HCEC 1CT (cell line): Measurements from ENCODE around the gene ST3GAL5.
"Not testable (repeated sequence)": the region's sequence is repeated elsewhere in the genome, so short reads cannot be mapped to it uniquely, and the experiment has no call there.

Experiments
- DNase-seq: peaks from one replicate; pipeline ENCODE4 v3.0.0-alpha.2; 2017

Gene ST3GAL5

DNA sequence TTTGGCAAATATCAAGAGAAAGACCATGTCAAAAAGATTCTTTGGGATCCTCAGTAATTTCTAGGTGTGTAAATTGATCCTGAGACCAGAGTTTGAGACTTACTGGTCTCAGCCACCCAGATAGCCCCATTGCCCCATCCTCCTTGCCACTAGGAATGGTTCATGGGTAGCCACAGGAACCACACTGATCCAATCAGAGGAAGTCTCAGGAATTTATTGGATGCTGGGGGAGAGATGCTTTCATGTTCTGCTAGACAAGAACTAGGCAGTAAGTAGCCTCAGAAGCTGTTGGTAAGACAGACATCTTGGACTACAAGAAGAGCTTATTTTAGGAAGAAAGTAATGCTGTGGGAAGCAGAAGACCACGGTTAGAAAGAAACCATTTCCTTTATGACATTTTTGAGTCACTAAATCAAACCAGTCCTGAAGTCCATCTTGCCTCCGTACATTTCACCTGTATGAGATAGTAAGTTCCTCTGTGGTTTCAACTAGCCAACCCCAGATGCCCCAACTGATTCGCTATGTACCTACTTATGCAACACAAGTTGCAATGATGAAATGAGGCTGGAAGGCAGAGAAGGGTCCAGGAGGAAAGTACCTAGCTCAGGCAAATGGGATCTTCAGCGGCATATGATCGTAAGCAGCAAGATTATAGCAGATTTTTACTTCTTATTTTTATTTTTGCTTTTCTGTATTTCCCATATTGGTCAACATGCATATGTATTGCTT lies 3.6 kb upstream of the ST3GAL5 start:
- DNase-seq: no peak

DNA sequence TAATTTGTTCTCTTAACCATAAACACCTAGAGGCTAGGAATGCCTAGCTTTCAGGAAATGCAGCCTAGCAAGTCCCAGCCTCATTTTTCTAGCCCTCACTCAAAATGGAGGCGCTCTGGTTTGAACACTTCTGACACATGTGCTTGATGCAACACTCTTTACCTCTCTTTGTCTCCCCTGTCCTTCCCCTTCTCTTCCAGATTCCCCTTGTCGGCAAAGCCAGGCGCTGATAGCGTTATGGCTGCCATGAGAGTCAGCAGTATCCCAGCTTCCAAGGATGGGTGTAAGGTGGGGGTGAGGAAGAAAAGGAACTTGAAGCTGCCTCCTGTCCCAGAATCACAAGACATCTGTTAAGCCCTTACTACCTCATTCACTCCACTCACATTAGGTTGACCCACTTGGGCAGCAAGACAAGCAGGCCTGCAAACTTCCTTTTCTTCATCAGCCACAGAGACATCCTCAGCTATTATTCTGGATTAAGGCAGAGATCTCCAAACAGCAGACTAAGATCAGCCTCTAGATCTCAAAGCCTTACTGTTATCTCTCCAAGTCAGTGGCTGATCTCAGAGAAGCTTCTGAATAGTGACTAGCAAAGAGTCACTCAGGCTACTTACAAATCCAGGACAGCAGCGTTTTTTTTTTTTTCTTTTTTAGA lies 1.9 kb upstream of the ST3GAL5 start:
- DNase-seq: no peak

DNA sequence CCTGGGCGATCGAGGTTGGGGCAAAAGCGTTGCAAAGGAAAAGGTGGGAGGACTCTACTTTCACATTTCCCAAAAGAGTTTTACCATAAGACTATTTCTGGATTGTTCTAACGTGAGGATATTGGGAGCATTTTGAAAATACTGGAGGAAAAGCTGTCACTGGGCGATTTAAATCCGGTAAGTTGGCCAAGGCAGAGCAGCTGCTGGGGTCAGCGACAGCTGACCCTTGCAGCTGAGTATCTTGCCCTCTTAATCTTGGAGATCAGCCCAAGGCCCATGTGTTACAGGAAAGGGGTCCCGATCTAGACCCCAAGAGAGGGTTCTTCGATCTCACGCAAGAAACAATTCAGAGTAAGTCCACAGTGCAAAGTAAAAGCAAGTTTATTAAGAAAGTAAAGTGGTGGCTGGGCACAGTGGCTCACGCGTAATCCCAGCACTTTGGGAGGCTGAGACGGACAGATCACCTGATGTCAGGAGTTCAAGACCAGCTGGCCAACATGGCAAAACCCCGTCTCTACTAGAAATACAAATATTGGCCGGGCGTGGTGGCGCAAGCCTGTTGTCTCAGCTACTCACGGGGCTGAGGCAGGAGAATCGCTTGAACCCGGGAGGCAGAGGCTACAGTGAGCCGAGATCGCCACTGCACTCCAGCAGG lies 964 bp upstream of the ST3GAL5 start:
- DNase-seq: no peak

DNA sequence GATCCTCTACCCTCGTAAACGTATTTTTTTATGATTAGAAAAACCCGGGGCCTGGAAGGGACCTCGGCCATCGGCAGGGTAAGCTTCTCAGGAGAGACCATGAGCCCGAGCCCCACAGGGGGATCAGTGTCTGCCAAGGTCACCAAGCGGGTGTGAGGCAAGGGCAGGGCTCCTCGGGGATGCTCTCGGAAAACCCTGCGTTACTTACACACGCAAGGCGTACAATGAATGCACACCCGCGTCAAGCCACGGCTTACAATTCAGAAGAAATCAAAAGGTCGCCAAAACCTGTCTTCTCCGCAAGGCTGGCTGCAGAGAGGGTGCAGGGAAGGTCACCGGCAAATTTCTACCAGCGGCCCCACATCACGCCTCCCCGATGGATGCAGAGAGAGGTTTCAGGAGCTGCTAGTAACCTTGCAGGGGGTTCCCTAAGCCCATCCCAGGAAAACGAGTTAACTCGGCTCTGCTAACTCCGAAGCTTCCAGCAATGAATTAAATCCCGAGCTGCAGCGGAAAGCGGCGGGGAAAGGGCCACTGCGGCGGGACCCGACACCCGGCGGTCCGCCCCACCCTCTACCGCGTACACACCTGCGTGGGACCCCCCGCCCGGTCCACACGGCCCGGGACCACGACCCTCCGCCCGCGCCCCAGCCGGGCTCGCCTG lies 638 bp downstream of the ST3GAL5 start:
- DNase-seq: peak; percentile 9

DNA sequence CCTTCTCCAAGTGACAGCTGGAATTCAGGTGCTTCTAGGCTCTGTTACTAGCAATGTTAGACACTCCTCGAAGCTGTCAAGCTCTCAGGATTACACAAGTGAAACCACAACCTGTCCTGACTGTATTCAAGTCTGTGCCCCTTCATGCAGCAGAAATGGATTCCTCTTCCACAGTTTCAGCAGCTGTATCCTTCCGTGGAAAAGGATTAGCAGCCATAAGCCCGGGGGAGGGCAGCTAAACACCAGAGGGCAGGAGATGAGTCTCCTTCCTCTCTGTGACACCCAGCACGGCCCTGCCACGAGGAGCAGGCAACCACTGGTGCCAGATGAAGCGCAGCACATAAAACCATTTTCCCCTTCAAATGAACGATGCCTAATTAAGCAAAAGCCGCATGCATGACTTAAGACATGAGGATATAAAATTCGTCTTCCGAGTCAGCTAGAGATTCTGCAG lies 1.2 kb downstream of the ST3GAL5 start:
- DNase-seq: peak; percentile 32

DNA sequence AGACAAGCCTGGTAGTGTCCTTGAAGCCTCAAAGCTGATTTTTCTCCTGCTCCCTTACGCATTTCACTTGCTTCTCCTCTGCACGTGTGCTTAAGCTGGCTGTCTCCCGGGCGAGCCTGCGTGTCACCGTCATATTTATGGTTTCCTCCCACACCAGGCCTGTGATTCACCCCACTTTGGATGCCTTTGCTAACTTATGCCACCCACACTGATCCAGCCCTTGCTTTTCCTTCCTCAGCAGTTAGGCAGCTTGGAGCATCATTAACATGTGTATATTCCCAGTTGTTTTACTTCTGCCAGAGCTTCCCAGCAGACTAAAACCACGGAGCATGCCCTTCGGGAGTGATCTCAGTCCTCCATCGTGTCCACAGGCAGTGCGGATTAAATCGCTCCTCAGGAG lies 2.2 kb downstream of the ST3GAL5 start:
- DNase-seq: peak; percentile 94

DNA sequence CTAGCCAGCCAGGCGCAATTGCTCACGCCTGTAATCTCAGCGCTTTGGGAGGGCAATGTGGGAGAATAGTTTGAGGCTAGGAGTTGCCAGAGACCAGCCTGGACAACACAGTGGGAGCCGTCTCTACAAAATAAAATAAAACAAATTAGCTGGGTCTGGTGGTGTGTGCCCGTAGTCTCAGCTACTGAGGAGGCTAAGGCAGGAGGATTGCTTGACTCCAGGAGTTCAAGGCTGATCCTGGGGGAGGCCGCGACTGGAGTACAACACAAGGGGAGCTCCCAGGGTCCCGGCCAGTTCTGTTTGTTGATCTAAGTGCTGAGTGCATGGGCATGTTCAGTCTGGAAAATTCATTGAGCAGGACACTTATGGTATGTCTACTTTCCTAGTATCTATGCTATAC lies 2.6 kb downstream of the ST3GAL5 start:
- DNase-seq: no peak

DNA sequence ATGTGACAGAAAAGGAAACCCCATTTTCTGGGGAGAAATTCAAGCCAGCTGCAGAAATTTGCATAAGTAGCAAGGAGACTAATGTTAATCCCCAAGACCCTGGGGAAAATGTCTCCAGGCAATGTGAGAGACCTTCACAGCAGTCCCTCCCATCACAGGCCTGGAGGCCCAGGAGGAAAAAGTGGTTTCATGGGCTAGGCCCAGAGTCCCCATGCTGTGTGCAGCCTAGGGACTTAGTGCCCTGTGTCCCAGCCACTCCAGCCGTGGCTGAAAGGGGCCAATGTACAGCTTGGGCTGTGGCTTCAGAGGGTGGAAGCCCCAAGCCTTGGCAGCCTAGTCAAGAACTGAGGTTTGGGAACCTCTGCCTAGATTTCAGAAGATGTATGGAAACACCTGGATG lies 7.0 kb downstream of the ST3GAL5 start:
- DNase-seq: not testable (repeated sequence)

DNA sequence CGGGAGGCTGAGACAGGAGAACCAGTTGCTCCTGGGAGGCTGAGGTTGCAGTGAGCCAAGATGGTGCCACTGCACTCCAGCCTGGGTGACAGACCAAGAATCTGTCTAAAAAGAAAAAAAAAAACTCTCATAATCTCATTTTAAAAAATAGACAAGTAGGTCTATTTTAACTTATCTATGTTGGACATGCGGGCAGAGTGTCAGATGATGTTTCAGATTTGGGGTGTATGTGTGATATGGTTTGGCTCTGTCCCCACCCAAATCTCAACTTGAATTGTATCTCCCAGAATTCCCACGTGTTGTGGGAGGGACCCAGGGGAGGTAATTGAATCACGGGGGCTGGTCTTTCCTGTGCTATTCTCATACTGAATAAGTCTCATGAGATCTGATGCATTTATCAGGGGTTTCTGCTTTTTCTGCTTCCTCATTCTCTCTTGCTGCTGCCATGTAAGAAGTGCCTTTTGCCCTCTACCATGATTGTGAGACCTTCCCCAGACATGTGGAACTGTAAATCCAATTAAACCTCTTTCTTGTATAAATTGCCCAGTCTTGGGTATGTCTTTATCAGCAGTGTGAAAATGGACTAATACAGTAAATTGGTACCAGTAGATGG lies 8.0 kb downstream of the ST3GAL5 start:
- not testable (repeated sequence) for DNase-seq

DNA sequence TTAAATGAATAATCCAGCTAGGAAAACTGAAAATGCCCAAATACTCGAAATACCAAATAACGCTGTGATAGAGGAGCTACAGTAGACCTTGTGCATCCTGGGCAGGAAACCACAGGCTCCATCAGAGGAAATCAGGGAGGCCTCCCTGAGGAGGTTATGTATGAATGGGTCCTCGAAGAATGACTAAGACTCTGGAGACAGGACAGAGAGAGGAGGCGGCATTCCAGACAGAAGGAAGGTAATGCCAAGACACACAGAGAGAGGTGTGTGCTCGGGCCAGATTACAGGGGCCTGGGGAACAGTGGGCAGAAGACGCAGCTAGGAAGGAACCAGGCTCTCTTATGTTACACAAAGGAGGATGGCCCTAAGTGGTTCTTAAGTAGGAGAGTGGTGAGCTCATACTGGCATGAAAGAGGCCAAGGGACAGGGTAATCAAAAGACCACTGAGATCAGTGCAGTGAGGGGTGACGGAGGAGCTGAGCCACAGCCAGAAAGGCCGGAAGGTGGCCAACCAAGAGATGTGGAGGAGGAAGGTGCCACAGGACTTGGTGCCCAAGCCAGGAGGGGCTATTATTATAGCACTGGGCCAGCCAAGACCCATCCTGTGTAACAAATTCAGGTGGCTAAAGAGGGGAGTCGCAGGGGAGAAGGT lies 9.9 kb downstream of the ST3GAL5 start:
- no peak for DNase-seq

DNA sequence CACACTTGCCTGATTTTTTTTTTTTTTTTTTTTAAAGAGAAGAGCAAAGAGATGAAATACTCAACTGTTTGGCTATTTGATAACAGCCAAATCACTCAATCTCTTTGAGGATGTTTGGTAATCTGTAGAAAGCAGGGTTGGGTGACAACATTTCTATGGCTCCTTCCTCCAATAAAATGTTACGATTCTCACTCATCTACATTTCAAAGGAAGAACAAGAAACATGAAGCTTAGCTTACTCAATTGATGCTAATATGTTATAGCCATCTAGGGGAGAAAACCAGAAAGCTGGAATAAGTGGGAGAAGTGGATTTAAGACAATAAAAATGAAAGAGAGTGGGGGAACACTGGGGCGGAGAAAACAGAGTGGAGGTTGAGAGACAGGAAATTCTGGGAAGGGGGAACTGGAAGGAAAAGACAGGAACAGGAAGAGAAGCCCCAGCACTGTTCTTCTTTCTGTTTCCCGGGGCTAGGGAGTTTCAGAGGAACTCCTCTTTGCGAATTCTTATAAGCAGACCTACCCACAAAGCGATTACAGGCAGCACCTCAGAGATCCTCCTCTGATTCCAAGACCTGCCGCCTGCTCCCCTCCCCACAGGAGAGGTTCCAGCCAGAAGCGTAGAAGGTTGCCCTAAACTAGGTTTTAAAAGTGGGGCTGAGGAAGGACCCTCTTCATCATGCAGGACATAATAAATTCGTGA lies 13.3 kb downstream of the ST3GAL5 start:
- DNase-seq: no peak

DNA sequence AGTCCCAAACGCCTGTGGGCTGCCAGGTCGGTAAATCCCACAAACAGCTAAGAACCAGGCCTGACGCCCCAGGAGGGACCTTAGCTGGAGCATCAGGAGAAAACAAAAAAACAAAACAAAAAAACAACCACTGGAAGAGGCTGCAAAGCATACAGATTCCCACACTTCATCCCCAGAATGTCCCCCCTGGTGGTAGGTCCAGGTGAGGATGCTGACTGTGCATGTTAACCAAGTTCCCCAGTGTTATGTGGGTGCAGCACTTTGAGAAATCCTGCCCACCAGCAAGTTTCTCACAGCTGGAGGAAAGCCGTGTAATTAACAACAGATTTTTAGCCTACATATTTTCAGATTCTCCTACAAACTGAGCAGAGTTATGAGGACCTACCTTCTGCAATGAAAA lies 15.1 kb downstream of the ST3GAL5 start:
- DNase-seq: no peak

DNA sequence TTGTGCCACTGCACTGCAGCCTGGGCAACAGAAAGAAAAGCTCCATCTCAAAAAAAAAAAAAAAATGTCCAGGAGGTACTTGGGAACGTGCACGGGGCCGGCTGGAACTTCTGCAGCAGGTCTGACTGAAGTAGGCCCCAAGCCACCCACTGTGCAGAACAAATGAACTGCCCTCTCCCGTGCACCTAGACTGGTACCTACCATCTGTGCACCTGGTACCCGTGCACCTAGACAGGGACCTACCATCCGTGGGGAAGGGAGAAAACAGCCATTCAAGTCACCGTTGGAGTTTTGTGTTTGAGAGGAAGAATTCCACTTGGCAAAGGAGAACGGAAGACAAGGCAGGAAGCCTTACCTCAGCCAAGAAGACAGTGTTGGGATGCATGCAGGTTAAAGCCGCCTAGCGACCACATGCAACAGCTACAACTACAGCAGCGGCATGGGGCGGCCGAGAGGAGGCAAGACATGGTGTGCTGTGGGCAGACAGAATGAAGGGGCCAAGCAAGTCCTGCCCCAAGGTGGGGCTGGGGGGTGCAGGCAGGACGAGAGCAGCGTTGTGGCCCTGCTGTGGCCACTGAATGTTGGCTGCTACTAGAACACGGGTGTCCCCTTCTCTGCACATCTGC lies 16.1 kb downstream of the ST3GAL5 start:
- DNase-seq: no peak

DNA sequence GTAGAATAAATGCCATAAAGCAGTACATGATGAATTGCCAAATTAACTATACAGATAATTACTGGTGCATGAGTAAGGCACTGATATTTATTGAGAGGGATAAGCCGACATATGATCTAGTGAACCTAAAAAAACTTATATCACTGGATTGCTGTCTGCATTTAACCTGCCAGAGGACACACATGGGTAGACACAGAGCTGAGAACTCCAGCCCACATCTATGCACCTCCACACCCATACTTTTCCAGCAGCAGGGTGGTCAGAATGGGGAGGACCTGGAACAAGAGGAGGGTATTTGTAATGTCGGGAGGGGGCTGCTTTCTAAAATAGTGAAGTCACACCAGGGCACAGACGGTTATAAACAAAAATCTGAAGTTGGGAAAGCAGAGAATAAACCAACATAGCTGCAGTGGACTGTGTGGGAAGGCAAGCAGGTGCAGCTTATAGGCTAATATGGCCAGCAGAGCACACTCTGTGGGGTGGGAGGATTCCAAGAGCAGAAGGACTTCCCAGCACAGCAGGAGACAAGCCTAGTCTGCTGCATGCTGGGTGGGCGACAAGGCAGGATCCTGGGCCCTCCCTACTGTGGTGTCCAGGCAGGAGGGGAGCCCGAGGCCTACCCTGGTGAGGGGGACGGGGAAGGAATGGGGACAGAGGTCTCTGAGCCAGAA lies 17.2 kb downstream of the ST3GAL5 start:
- no peak for DNase-seq

DNA sequence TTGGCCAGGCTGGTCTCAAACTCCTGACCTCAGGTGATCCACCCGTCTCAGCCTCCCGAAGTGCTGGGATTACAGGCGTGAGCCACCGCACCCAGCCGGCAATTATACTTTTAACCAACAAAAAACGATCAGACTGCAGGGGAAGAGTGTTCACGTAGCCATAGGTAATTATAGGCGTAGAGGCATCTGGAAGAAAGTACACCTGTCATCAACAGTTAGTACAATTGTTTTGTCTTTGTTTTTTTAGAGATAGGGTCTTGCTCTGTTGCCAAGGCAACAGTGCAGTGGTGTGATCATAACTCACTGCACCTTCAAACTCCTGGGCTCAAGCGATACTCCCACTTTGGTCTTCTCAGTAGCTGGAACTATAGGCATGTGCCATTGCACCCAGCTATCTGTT lies 20.0 kb downstream of the ST3GAL5 start:
- DNase-seq: no peak

DNA sequence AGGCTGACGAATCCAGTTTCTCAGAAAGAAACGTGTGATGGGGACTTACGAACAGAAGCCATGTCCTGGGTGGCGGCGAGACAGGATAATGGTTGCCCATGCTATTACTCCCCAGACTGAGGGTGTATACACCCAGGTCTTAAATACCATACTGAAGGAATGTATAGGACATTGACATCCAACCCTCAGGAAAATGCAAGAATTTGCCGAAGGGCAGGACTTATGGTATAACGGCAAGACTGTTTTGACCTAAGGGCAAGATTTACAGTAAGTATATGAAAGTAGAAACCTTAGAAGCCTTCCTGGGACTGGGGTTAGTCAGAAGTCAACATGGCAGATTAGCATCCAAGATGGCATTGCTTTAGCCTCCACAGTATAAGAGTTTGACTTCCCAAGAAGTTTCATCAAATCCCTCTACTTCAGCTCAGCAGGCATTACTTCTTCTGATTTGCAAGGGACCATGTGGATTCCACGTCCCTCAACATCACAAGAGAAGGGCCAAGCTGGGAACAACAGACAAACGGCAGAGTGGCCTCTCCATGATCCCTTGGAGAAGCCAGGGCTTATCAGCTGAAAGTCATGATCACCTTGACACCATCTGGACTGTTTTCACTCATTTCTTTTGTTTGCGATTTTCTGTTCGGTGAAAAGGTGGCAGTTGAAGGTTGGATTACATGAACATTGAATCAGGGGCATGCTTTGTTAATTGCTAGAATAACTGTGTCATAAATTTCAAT lies 21.1 kb downstream of the ST3GAL5 start:
- no peak for DNase-seq

DNA sequence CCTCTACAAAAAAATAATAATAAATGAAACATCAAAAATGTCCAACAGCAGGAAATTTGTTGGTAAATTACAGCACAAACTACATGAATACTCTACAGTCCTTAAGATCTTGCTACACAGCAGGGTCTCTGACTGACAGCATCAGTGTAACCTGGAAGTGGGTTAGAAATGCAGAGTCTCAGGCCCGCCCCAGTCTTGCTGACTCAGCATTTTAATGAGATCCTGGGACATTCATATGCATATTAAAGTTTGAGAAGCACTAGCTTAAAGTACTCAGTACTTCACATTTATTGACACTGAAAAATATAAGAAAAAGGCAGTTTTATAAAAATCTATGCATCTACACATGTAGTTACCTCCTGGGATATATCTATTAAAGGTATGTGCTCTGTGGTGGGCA lies 21.7 kb downstream of the ST3GAL5 start:
- DNase-seq: no peak

DNA sequence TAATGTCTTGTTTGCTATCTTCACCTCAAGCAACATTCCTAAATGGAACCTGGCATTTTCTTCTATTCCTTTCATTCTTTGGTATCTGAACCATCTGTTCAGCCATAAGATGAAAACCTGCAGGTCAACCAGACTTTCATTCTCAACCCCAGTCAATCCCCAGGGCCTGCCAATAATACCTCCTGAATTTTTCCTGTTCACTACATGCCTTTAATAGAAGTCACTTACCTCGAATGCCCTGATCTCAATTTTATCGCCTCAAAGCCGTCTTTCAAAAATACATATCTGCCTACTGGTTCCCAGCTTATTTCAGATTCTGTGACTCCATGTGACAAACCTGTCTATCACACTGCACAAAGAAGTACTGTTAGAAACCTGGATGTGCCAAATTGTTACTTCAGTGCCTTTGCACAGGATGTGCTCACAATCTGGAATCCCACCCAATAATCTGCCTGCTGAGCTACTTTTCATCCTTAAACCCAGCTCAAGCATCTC lies 22.6 kb downstream of the ST3GAL5 start:
- no peak for DNase-seq

DNA sequence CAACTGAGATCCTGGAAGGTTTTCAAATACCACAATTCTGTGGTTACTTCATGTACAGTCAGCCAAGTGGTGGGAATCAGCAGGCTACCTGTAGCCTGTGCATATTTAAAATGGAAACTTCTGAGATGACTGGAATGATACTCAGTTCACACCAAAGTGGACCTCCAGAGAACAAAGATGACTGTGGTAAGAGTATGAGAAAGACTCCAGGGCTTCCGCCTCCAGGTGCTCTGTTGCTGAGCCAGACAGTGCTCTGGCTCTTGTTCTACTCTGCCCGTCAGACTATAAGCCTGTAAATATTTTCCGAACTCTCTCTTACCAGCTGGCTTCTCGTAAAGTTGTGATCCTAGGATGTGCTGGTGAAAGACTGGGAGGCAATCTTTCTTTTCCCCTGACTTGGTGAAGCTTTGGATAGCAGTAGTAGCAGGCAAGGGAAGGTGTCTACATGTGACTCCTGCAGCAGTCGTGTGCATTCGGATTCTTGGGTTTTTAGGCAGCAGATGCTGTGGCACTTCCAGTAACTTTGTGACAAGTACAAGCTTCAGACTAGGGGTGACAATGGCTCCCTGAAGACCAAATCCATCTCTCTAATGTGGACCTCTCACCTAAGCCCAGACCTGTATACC lies 23.1 kb downstream of the ST3GAL5 start:
- no peak for DNase-seq
